HUES48 (cell line): ENCODE results near the gene KIF26B.

Source experiments
- H3K27ac ChIP-seq: one replicate; pipeline ENCODE4 v1.7.0; 2013; ENCODE audit warnings: low read depth, low read length, inconsistent platforms
- H3K27me3 ChIP-seq: 2 replicates; pipeline ENCODE4 v1.6.1; 2013; ENCODE audit warnings: mild to moderate bottlenecking, low read length; ENCODE audit not compliant: control insufficient read depth, insufficient read depth
- H3K36me3 ChIP-seq: 2 replicates; pipeline ENCODE4 v1.6.1; 2013; ENCODE audit warnings: low read length; ENCODE audit not compliant: control insufficient read depth, insufficient read depth
- H3K4me1 ChIP-seq: 2 replicates; pipeline ENCODE4 v1.6.1; 2013; ENCODE audit warnings: mild to moderate bottlenecking, low read length; ENCODE audit not compliant: control insufficient read depth, insufficient read depth
- H3K4me3 ChIP-seq: 2 replicates; pipeline ENCODE4 v1.5.1; 2013; ENCODE audit warnings: mild to moderate bottlenecking, low read depth, low read length
- H3K9ac ChIP-seq: 2 replicates; pipeline ENCODE4 v1.6.1; 2013; ENCODE audit warnings: mild to moderate bottlenecking, low read depth, low read length, moderate library complexity
- H3K9me3 ChIP-seq: 2 replicates; pipeline ENCODE4 v1.6.1; 2013; ENCODE audit warnings: low read length; ENCODE audit not compliant: control insufficient read depth, insufficient read depth

Gene KIF26B

GRCh38 chr1:245154429-245155271 is at the start of gene KIF26B:
KIF26B (plus strand) TSS chr1:245154985; CDS start chr1:245155425, 440 bp downstream.
- no peaks in the 10 kb centered on the region for H3K9me3 ChIP-seq
- H3K4me3 ChIP-seq = peak within 1 kb of the TSS; percentile 74
- peaks cover 63% of the 10 kb centered on the region for H3K27me3 ChIP-seq
- peaks cover 7% of the 10 kb centered on the region; the same call in 1 of the 2 replicates for H3K4me1 ChIP-seq
- no peak within 1 kb of the TSS for H3K9ac ChIP-seq
- H3K36me3 ChIP-seq = no peaks in the 10 kb centered on the region
- H3K27ac ChIP-seq = no peak within 1 kb of the TSS

DNA sequence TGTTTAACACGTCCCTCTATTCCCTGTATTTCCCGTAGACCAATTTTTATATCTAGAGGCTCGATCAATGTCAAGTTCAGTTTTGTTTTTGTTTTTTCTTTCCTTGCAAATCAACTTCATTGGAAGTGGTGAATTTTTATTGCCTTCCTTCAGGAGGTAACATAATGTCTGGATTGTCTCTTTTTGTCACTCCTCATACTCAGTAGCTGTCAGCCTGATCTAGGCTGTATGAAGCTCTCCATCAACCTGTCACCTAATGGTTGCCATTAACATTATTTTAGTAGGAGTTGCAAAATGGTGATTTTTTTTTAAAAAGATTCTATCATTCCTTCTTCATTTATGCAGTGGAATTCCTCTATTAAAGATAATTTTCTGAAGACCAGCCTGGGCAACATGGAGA is 49.7 kb upstream of the KIF26B start:
- H3K9ac ChIP-seq = no peak overlapping the region
- H3K27ac ChIP-seq = no peak overlapping the region
- H3K4me1 ChIP-seq = 0 out of 2 replicates have a peak, but pooled peaks cover 6% of the 10 kb centered on the region
- no peaks in the 10 kb centered on the region for H3K27me3 ChIP-seq
- H3K36me3 ChIP-seq = no peaks in the 10 kb centered on the region
- H3K9me3 ChIP-seq = no peaks in the 10 kb centered on the region
- no peak overlapping the region for H3K4me3 ChIP-seq

DNA sequence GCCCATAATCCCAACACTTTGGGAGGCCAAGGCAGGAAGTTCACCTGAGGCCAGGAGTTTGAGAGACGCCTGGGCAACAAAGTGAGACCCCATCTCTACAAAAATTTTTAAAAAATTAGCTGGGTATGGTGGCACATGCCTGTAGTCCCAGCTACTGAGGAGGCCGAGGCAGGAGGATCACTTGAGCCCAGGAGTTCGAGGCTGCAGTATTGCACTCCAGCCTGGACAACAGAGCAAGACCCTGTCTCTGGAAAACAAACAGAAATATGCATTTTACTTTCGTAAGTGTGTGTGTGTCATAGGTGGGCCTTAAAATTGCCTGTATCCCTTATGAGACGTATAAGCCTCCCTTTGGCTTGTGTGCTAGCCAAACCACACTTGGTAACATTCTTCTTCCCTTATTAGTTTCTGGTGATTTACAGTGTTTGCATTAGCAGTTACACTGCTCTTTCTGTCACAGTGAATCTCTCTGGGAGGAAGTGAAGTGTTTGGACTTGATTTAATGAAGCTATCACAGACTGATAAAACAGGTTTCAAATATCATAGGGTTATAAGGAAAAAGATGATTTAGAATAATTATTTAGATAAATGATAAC is 48.9 kb upstream of the KIF26B start:
- Histone ChIP-seq H3K27ac (no peak overlapping the region), H3K9me3 (no peaks in the 10 kb centered on the region), H3K27me3 (no peaks in the 10 kb centered on the region), H3K9ac (no peak overlapping the region), H3K4me1 (0 out of 2 replicates have a peak, but pooled peaks cover 6% of the 10 kb centered on the region), H3K4me3 (no peak overlapping the region), H3K36me3 (no peaks in the 10 kb centered on the region)

GRCh38 chr1:245107776-245108114 is 47.0 kb upstream of the KIF26B start:
- no peak overlapping the region for H3K4me3 ChIP-seq
- no peak overlapping the region for H3K9ac ChIP-seq
- H3K4me1 ChIP-seq = 0 out of 2 replicates have a peak, but pooled peaks cover 6% of the 10 kb centered on the region
- no peak overlapping the region for H3K27ac ChIP-seq
- no peaks in the 10 kb centered on the region for H3K27me3 ChIP-seq
- H3K36me3 ChIP-seq = no peaks in the 10 kb centered on the region
- H3K9me3 ChIP-seq = no peaks in the 10 kb centered on the region

DNA sequence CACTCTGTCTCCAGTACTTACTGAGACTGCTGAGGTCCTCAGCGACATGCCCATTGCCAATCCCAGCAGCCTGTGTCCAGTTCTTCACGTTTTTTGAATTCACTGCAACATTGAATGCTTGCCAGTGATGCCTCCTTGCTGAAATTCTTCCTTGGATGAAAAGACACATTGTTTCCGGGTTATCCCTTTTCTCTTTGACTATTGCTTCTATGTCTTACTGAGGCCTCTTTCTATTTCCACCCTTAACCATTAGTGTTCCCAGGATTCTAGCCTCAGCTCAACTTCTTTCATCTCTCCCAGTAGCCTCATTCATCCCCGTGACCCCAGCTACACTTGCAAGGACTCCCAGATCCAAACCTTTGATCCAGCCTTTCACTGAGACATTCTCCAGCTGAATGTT is 46.5 kb upstream of the KIF26B start:
- Histone ChIP-seq H3K4me1 (0 out of 2 replicates have a peak, but pooled peaks cover 6% of the 10 kb centered on the region), H3K36me3 (no peaks in the 10 kb centered on the region), H3K9me3 (no peaks in the 10 kb centered on the region), H3K9ac (no peak overlapping the region), H3K27me3 (no peaks in the 10 kb centered on the region), H3K4me3 (no peak overlapping the region), H3K27ac (no peak overlapping the region)

GRCh38 chr1:245108909-245109308 is 45.9 kb upstream of the KIF26B start:
- Histone ChIP-seq H3K9me3 (no peaks in the 10 kb centered on the region), H3K4me3 (no peak overlapping the region), H3K27ac (no peak overlapping the region), H3K27me3 (no peaks in the 10 kb centered on the region), H3K4me1 (0 out of 2 replicates have a peak, but pooled peaks cover 6% of the 10 kb centered on the region), H3K36me3 (no peaks in the 10 kb centered on the region), H3K9ac (no peak overlapping the region)

DNA sequence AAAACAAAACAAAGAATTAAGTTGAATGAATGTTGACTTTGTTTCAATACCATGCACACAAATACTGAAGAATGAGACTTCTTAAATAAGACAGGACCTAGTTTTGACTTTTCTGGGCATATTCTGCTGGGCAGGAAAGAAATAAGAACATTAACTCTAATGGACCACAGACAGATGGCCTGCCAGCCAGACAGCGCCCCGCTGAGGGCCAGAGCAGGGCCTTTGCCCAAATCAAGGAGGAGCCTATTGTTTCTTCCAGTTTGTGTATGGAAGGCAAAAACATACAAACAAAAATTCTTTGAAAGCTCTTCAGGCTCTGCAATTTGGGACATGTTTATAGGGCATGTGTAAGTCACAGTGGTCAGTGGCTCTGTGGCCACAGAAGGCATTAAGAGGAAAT is 44.4 kb upstream of the KIF26B start:
- Histone ChIP-seq H3K36me3 (no peaks in the 10 kb centered on the region), H3K27ac (no peak overlapping the region), H3K27me3 (no peaks in the 10 kb centered on the region), H3K4me1 (0 out of 2 replicates have a peak, but pooled peaks cover 6% of the 10 kb centered on the region), H3K9me3 (no peaks in the 10 kb centered on the region), H3K9ac (no peak overlapping the region), H3K4me3 (no peak overlapping the region)

DNA sequence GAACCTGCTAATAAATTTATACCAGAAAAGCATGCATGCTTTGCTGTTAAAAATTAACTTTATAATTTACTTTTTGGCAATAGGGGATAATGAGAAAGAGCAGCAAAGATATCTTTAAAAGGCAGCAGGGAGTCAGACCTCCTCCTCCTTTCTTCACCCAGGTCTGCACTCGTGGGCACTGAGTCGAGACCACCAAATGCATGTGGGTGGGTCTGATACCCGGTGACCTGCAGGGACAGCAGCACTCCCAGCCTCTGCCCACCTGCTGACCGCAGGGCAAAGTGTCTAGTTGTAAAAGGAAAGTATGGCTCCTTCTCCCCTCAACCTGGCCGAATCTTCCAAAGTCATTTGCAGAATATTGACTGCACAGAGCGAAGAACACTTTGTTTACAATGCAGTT is 43.7 kb upstream of the KIF26B start:
- H3K9me3 ChIP-seq = no peaks in the 10 kb centered on the region
- H3K4me3 ChIP-seq = no peak overlapping the region
- H3K9ac ChIP-seq = no peak overlapping the region
- no peaks in the 10 kb centered on the region for H3K36me3 ChIP-seq
- 0 out of 2 replicates have a peak, but pooled peaks cover 6% of the 10 kb centered on the region for H3K4me1 ChIP-seq
- H3K27ac ChIP-seq = no peak overlapping the region
- H3K27me3 ChIP-seq = no peaks in the 10 kb centered on the region

GRCh38 chr1:245113649-245114048 is 41.1 kb upstream of the KIF26B start:
- H3K27ac ChIP-seq = no peak overlapping the region
- no peak overlapping the region for H3K9ac ChIP-seq
- no peak overlapping the region for H3K4me3 ChIP-seq
- no peaks in the 10 kb centered on the region for H3K9me3 ChIP-seq
- H3K27me3 ChIP-seq = no peaks in the 10 kb centered on the region
- no peaks in the 10 kb centered on the region for H3K36me3 ChIP-seq
- no peaks in the 10 kb centered on the region for H3K4me1 ChIP-seq

DNA sequence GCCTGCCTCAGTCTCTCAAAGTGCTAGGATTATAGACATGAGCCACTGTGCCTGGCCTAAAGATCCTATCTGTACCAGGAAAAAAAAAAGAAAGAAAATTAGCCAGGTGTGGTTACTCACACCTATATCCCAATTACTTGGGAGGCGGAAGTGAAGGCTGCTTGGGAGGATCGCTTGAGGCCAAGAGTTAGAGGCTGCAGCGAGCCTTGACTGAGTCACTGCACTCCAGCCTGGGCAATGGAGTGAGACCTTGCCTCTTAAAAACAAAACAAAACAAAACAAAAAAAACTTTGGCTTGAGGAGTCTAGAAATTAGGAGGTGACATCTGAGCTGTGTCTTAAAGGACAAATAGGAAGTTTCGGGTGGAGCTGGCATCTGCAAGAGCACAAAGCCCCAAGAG is 38.7 kb upstream of the KIF26B start:
- no peaks in the 10 kb centered on the region for H3K4me1 ChIP-seq
- no peaks in the 10 kb centered on the region for H3K36me3 ChIP-seq
- no peak overlapping the region for H3K9ac ChIP-seq
- no peaks in the 10 kb centered on the region for H3K27me3 ChIP-seq
- H3K4me3 ChIP-seq = no peak overlapping the region
- H3K9me3 ChIP-seq = no peaks in the 10 kb centered on the region
- H3K27ac ChIP-seq = no peak overlapping the region

- Histone ChIP-seq H3K4me1 (no peaks in the 10 kb centered on the region), H3K9me3 (no peaks in the 10 kb centered on the region), H3K36me3 (no peaks in the 10 kb centered on the region), H3K27me3 (no peaks in the 10 kb centered on the region), H3K27ac (no peak overlapping the region), H3K9ac (no peak overlapping the region), H3K4me3 (no peak overlapping the region)
These were observed 38.0 kb upstream of the KIF26B start for GRCh38 chr1:245116751-245117150.
